Measurements from ENCODE around the gene SLC6A13. TPM values are rescaled to one million over a fixed set of nuclear protein-coding genes. Genes with fewer than 3 reads are reported as not detected.

The SLC6A13 gene
- total and polyA plus RNA-seq, 10 of the 15 experiments (the other 5 are each of a cell fraction or from before 2014, with no cell fraction given): 0.18 to 1.2 (median 0.20) TPM; not detected in 3

DNA sequence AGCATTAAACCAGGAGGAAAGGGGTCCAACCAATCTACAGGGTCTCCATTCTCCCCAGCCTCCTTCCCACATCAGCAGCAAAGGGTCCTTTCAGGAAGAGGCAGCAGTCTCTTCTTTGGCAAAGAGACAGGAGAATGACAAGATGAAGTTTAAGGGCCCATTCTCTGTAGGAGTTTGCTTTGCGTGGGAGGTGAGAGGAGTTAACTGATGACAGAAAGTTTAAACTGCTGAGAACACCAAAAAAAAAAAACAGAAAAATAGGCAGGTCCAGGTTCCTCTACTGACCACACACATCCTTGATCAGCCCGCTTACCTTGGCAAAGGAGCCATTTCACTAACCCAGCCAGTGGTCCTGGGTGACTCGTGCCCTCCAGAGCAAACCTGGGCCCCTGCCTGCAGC is 5.7 kb downstream of the SLC6A13 start:
- POLR2A ChIA-PET: no interaction called here
- whole genome bisulfite sequencing (ENCODE audit: insufficient coverage, insufficient replicate concordance, low lambda C conversion rate, missing lambda C conversion rate): 50% methylated on average over 3 of the region's 3 CpGs
- SMC1A ChIA-PET (ENCODE audit: uncharacterized antibody, unreplicated experiment): no interaction called here

DNA sequence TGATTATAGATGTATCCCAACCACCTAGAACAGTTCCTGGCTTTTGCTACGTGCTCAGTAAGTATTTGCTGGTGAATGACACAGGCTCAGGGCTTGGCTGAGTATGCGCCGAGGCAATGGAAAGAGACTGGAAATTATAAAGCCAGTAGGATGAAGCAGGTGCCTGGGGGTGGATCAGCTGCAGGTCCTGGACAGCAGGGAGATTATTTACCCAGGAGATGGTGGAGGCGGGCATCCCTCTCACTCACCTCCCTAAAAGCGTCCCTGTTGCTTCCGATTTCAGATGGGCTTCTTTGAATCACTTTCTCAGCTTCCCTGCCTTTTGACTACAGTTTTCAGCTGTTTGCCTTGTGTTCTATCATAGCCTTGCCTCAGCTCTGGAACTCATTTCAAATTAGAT is 6.4 kb downstream of the SLC6A13 start:
- intact Hi-C loops (cut with micrococcal nuclease; ENCODE audit: unreplicated experiment): no loop called here
- BruUV-seq (replicated peaks): no TSS peak
- TF ChIP-seq POLR2AphosphoS5 (IDR thresholded peaks at IDR 0.05; ENCODE audit: low read length): no peak
- no peak for TF ChIP-seq NRF1 (conservative IDR thresholded peaks at IDR 0.05; ENCODE audit: low read depth, low read length)
- no peak for TF ChIP-seq PRDM15 (CRISPR knock-in tag; IDR thresholded peaks at IDR 0.05)
- TF ChIP-seq LARP7 (IDR thresholded peaks at IDR 0.05): no peak
- TF ChIP-seq, protein P1, sequence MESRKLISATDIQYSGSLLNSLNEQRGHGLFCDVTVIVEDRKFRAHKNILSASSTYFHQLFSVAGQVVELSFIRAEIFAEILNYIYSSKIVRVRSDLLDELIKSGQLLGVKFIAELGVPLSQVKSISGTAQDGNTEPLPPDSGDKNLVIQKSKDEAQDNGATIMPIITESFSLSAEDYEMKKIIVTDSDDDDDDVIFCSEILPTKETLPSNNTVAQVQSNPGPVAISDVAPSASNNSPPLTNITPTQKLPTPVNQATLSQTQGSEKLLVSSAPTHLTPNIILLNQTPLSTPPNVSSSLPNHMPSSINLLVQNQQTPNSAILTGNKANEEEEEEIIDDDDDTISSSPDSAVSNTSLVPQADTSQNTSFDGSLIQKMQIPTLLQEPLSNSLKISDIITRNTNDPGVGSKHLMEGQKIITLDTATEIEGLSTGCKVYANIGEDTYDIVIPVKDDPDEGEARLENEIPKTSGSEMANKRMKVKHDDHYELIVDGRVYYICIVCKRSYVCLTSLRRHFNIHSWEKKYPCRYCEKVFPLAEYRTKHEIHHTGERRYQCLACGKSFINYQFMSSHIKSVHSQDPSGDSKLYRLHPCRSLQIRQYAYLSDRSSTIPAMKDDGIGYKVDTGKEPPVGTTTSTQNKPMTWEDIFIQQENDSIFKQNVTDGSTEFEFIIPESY (IDR thresholded peaks at IDR 0.05): no peak
- no peak for TF ChIP-seq YBX1 (IDR thresholded peaks at IDR 0.05)

More for the DNA sequence above, 5.7 kb downstream of the SLC6A13 start:
- Histone ChIP-seq H2AFZ (ENCODE audit: control insufficient read depth, low read depth, low read length) (no peak overlapping the region), H3K4me3 (no peak overlapping the region), H3K4me1 (ENCODE audit: control insufficient read depth, insufficient read depth, low read length) (no peaks in the 10 kb centered on the region), H3K79me2 (ENCODE audit: control insufficient read depth, insufficient read depth, low read length) (no peaks in the 10 kb centered on the region), H3K9ac (ENCODE audit: control insufficient read depth, insufficient read depth, low read length) (no peak overlapping the region), H3K36me3 (ENCODE audit: control insufficient read depth in 2 of 2, insufficient read depth in 2 of 2, low read length in 1 of 2) (no peaks in the 10 kb centered on the region), H4K20me1 (ENCODE audit: control insufficient read depth, insufficient read depth) (no peaks in the 10 kb centered on the region), H3K4me2 (ENCODE audit: control insufficient read depth, insufficient read depth) (no peak overlapping the region), H3K27me3 (replicated peaks in 1 of 2; ENCODE audit: control insufficient read depth in 2 of 2, insufficient read depth in 2 of 2, low read length in 1 of 2) (peaks cover 0 to 6% of the 10 kb centered on the region in 2 experiments; a peak in 2 of 4 replicates), H3K27ac (ENCODE audit: control insufficient read depth, insufficient read depth) (no peak overlapping the region), H3K9me3 (replicated peaks; ENCODE audit: control insufficient read depth, insufficient read depth, low read length) (no peaks in the 10 kb centered on the region)
- in situ Hi-C loops (cut with MboI): no loop called here
- ATAC-seq: no peak
- TF ChIP-seq EZH2 (IDR thresholded peaks at IDR 0.05; ENCODE audit: borderline replicate concordance, control insufficient read depth, low read depth, low read length): no peak
- TF ChIP-seq ZNF24 (IDR thresholded peaks at IDR 0.05): no peak
- no peak for TF ChIP-seq ATF2 (IDR thresholded peaks at IDR 0.05; ENCODE audit: low read length)
- no peak for TF ChIP-seq FOXK2 (IDR thresholded peaks at IDR 0.05)
- TF ChIP-seq, protein P2, sequence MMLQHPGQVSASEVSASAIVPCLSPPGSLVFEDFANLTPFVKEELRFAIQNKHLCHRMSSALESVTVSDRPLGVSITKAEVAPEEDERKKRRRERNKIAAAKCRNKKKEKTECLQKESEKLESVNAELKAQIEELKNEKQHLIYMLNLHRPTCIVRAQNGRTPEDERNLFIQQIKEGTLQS (IDR thresholded peaks at IDR 0.05; ENCODE audit: borderline replicate concordance, extremely low read depth, low read depth, low read length): no peak
- TF ChIP-seq HDGF (IDR thresholded peaks at IDR 0.05): no peak
- no peak for FAIRE-seq
- BruUV-seq (replicated peaks): no TSS peak
- ChIA-PET RAD21 (ENCODE audit: unreplicated experiment) (no interaction called here), CTCF (no interaction called here)
- no peak for DNase-seq (ENCODE audit: low read depth, low spot score)
- intact Hi-C loops (cut with micrococcal nuclease; ENCODE audit: unreplicated experiment): no loop called here

More for the DNA sequence above, 6.4 kb downstream of the SLC6A13 start:
- no peak for ATAC-seq
- Histone ChIP-seq H4K20me1 (ENCODE audit: control insufficient read depth, insufficient read depth) (no peaks in the 10 kb centered on the region), H2AFZ (ENCODE audit: control insufficient read depth, low read depth, low read length) (no peak overlapping the region), H3K9me3 (replicated peaks; ENCODE audit: control insufficient read depth, insufficient read depth, low read length) (no peaks in the 10 kb centered on the region), H3K27ac (ENCODE audit: control insufficient read depth, insufficient read depth) (no peak overlapping the region), H3K9ac (ENCODE audit: control insufficient read depth, insufficient read depth, low read length) (no peak overlapping the region), H3K27me3 (replicated peaks in 1 of 2; ENCODE audit: control insufficient read depth in 2 of 2, insufficient read depth in 2 of 2, low read length in 1 of 2) (peaks cover 0 to 6% of the 10 kb centered on the region in 2 experiments; a peak in 2 of 4 replicates), H3K4me1 (ENCODE audit: control insufficient read depth, insufficient read depth, low read length) (no peaks in the 10 kb centered on the region), H3K4me3 (no peak overlapping the region), H3K79me2 (ENCODE audit: control insufficient read depth, insufficient read depth, low read length) (no peaks in the 10 kb centered on the region), H3K4me2 (ENCODE audit: control insufficient read depth, insufficient read depth) (no peak overlapping the region), H3K36me3 (ENCODE audit: control insufficient read depth in 2 of 2, insufficient read depth in 2 of 2, low read length in 1 of 2) (no peaks in the 10 kb centered on the region)
- POLR2A ChIA-PET: no interaction called here
- no peak for DNase-seq (ENCODE audit: low read depth, low spot score)
- in situ Hi-C loops (cut with MboI): no loop called here
- 82% methylated on average over 6 of the region's 6 CpGs for WGBS (ENCODE audit: insufficient coverage, insufficient replicate concordance, low lambda C conversion rate, missing lambda C conversion rate)
- RAD21 ChIA-PET (ENCODE audit: unreplicated experiment): no interaction called here
- no peak for FAIRE-seq
- CTCF ChIA-PET: no interaction called here
- SMC1A ChIA-PET (ENCODE audit: uncharacterized antibody, unreplicated experiment): no interaction called here
